CD4-positive, CD25-positive, alpha-beta regulatory T cell (primary cell): ENCODE data around the gene MAG. TPM values are rescaled to one million over a fixed set of nuclear protein-coding genes. Genes with fewer than 3 reads are reported as not detected.
"Not testable (repeated sequence)": the region's sequence is repeated elsewhere in the genome, so short reads cannot be mapped to it uniquely, and the experiment has no call there.

ENCODE experiments used
- ATAC-seq, 2 donors: fragments of 150-1000 bp; cut with Tn5 transposase; one replicate each; pipeline ENCODE4 v1.10.0; 2021; ENCODE audit warnings: low read depth in 2 of 2, moderate number of reproducible peaks in 2 of 2, moderate library complexity in 1 of 2
- DNase-seq, 3 donors: peaks; one replicate each; pipeline versions ENCODE4 v3.0.0 to v3.0.0-alpha.2; 2012 to 2022; ENCODE audit warnings: mixed read lengths in 1 of 3
- H3K27ac ChIP-seq: one replicate; pipeline ENCODE4 v1.7.0; 2013; ENCODE audit warnings: mild to moderate bottlenecking, low read length; ENCODE audit not compliant: insufficient read depth, poor library complexity, severe bottlenecking
- H3K27me3 ChIP-seq: one replicate; pipeline ENCODE4 v1.7.0; 2013; ENCODE audit warnings: low read length; ENCODE audit not compliant: control insufficient read depth, insufficient read depth
- H3K36me3 ChIP-seq: one replicate; pipeline ENCODE4 v1.7.0; 2013; ENCODE audit warnings: mild to moderate bottlenecking, low read length, moderate library complexity; ENCODE audit not compliant: control insufficient read depth, insufficient read depth
- H3K4me1 ChIP-seq: 2 replicates; pipeline ENCODE4 v1.7.0; 2013; ENCODE audit warnings: mild to moderate bottlenecking, low read length; ENCODE audit not compliant: insufficient read depth, control insufficient read depth, poor library complexity, severe bottlenecking
- H3K4me3 ChIP-seq: one replicate; pipeline ENCODE4 v1.7.0; 2013; ENCODE audit warnings: low read depth, mild to moderate bottlenecking, low read length, moderate library complexity
- H3K9me3 ChIP-seq, 2 experiments: 1 replicate in 1 of 2; 2 replicates in 1 of 2; pipeline ENCODE4 v1.7.0; 2013; ENCODE audit warnings: low read length in 2 of 2, mild to moderate bottlenecking in 1 of 2, moderate library complexity in 1 of 2; ENCODE audit not compliant: control insufficient read depth in 2 of 2
- H3K27ac Mint-ChIP-seq, 3 donors: one replicate each; pipeline ENCODE4 v1.8.0; 2020 to 2022; ENCODE audit warnings: mild to moderate bottlenecking in 3 of 3, mixed read lengths in 3 of 3, moderate library complexity in 2 of 3
- H3K27me3 Mint-ChIP-seq: one replicate; pipeline ENCODE4 v1.8.0; 2022; ENCODE audit warnings: mild to moderate bottlenecking, mixed read lengths
- H3K36me3 Mint-ChIP-seq: one replicate; pipeline ENCODE4 v1.8.0; 2020; ENCODE audit warnings: mixed read lengths
- H3K4me1 Mint-ChIP-seq, 4 donors: one replicate each; pipeline ENCODE4 v1.8.0; 2020 to 2022; ENCODE audit warnings: mixed read lengths in 4 of 4, mild to moderate bottlenecking in 1 of 4
- H3K4me3 Mint-ChIP-seq, 4 donors: one replicate each; pipeline ENCODE4 v1.8.0; 2020 to 2022; ENCODE audit warnings: mild to moderate bottlenecking in 4 of 4, mixed read lengths in 4 of 4, moderate library complexity in 3 of 4
- H3K9me3 Mint-ChIP-seq, 7 donors: one replicate each; pipeline ENCODE4 v1.8.0; 2020 to 2022; ENCODE audit warnings: mixed read lengths in 7 of 7, mild to moderate bottlenecking in 3 of 7, moderate library complexity in 2 of 7
- polyA plus RNA-seq, 4 donors: library from polyadenylated mRNA; unstranded; fragments of 300-500 nt; fragmentation: Illumina TruSeq; gene quantifications; one replicate each; pipeline ENCODE4 v1.2.3, GENCODE V29; 2021
- total RNA-seq: library from RNA; stranded (reverse); gene quantifications from one replicate; pipeline ENCODE4 v1.2.3, GENCODE V29; 2022

MAG gene
- total and polyA plus RNA-seq, 5 donors from 2014 or later = 0.16 to 0.28 TPM; not detected in 3

- peaks cover 34% of the 10 kb centered on the region for H3K27me3 Mint-ChIP-seq
- no peak for ATAC-seq
- H3K4me3 ChIP-seq = no peak overlapping the region
- no peak overlapping the region for H3K4me3 Mint-ChIP-seq
- peak overlapping the region in 1 of 3 donors; percentile 52 for H3K27ac Mint-ChIP-seq
- H3K36me3 ChIP-seq = no peaks in the 10 kb centered on the region
- H3K36me3 Mint-ChIP-seq = no peaks in the 10 kb centered on the region
- peaks cover 0 to 9% (median 7%) of the 10 kb centered on the region in 4 donors for H3K4me1 Mint-ChIP-seq
- no peaks in the 10 kb centered on the region for H3K27me3 ChIP-seq
- H3K9me3 ChIP-seq = no peaks in the 10 kb centered on the region
- no peak for DNase-seq
- H3K9me3 Mint-ChIP-seq = peaks cover 0 to 2% (median 0%) of the 10 kb centered on the region in 7 donors
- H3K4me1 ChIP-seq = peaks cover 6% of the 10 kb centered on the region
- H3K27ac ChIP-seq = no peak overlapping the region
Observed at GRCh38 chr19:35353635-35354034, 61.7 kb downstream of the MAG start.

GRCh38 chr19:35354898-35355297 lies 62.9 kb downstream of the MAG start:
- Mint-ChIP-seq H3K4me3 (no peak overlapping the region), H3K36me3 (no peaks in the 10 kb centered on the region), H3K27ac (no peak overlapping the region), H3K9me3 (peaks cover 0 to 2% (median 0%) of the 10 kb centered on the region in 7 donors), H3K27me3 (peaks cover 28% of the 10 kb centered on the region), H3K4me1 (peaks cover 0 to 9% (median 7%) of the 10 kb centered on the region in 4 donors)
- no peak for DNase-seq
- Histone ChIP-seq H3K4me3 (no peak overlapping the region), H3K36me3 (no peaks in the 10 kb centered on the region), H3K4me1 (peaks cover 6% of the 10 kb centered on the region), H3K27me3 (no peaks in the 10 kb centered on the region), H3K9me3 (no peaks in the 10 kb centered on the region), H3K27ac (no peak overlapping the region)
- no peak for ATAC-seq

GRCh38 chr19:35355791-35356460 lies 64.0 kb downstream of the MAG start:
- Histone ChIP-seq H3K27ac (no peak overlapping the region), H3K36me3 (no peaks in the 10 kb centered on the region), H3K9me3 (no peaks in the 10 kb centered on the region), H3K4me3 (no peak overlapping the region), H3K4me1 (peaks cover 6% of the 10 kb centered on the region), H3K27me3 (no peaks in the 10 kb centered on the region)
- Mint-ChIP-seq H3K4me1 (peaks cover 0 to 9% (median 7%) of the 10 kb centered on the region in 4 donors), H3K9me3 (peaks cover 0 to 2% (median 0%) of the 10 kb centered on the region in 7 donors), H3K27ac (peak overlapping the region in 1 of 3 donors; percentile 18), H3K4me3 (no peak overlapping the region), H3K36me3 (no peaks in the 10 kb centered on the region), H3K27me3 (peaks cover 27% of the 10 kb centered on the region)
- ATAC-seq = no peak
- DNase-seq = no peak

GRCh38 chr19:35357867-35358573 lies 66.1 kb downstream of the MAG start, which contains the start of gene FFAR3:
TSS of gene FFAR3 (plus strand) at chr19:35358460. CDS start at chr19:35358891, 431 bp downstream.
- H3K36me3 Mint-ChIP-seq = no peaks in the 10 kb centered on the region
- H3K4me3 ChIP-seq = no peak within 1 kb of the TSS
- DNase-seq = peak in 1 of 3 donors; percentile 4
- H3K9me3 Mint-ChIP-seq = peaks cover 0 to 2% (median 0%) of the 10 kb centered on the region in 7 donors
- H3K27me3 ChIP-seq = no peaks in the 10 kb centered on the region
- peak within 1 kb of the TSS in 2 of 4 donors; percentile 34 to 48 for H3K4me3 Mint-ChIP-seq
- ATAC-seq = no peak
- no peaks in the 10 kb centered on the region for H3K9me3 ChIP-seq
- H3K4me1 Mint-ChIP-seq = peaks cover 0 to 5% (median 4%) of the 10 kb centered on the region in 4 donors
- no peaks in the 10 kb centered on the region for H3K36me3 ChIP-seq
- H3K27ac Mint-ChIP-seq = peak within 1 kb of the TSS in 2 of 3 donors; percentile 15 to 16
- H3K27me3 Mint-ChIP-seq = peaks cover 25% of the 10 kb centered on the region
- H3K4me1 ChIP-seq = peaks cover under 1% of the 10 kb centered on the region
- no peak within 1 kb of the TSS for H3K27ac ChIP-seq

- H3K27me3 ChIP-seq, H3K9me3 Mint-ChIP-seq, H3K9me3 ChIP-seq, H3K4me1 ChIP-seq, H3K36me3 Mint-ChIP-seq, H3K27ac Mint-ChIP-seq, DNase-seq, H3K4me3 Mint-ChIP-seq, H3K36me3 ChIP-seq, H3K27ac ChIP-seq, H3K4me3 ChIP-seq, H3K4me1 Mint-ChIP-seq, ATAC-seq: not testable (repeated sequence)
- H3K27me3 Mint-ChIP-seq = peaks cover 27% of the 10 kb centered on the region
Observed at GRCh38 chr19:35358834-35359233, 66.9 kb downstream of the MAG start.

GRCh38 chr19:35359395-35359794 lies 67.4 kb downstream of the MAG start:
- not testable (repeated sequence) for H3K9me3 ChIP-seq, H3K27ac ChIP-seq, ATAC-seq, H3K4me1 Mint-ChIP-seq, H3K4me3 Mint-ChIP-seq, H3K27me3 ChIP-seq, DNase-seq, H3K4me1 ChIP-seq, H3K36me3 Mint-ChIP-seq, H3K36me3 ChIP-seq, H3K27ac Mint-ChIP-seq, H3K4me3 ChIP-seq, H3K9me3 Mint-ChIP-seq
- H3K27me3 Mint-ChIP-seq = peaks cover 26% of the 10 kb centered on the region

GRCh38 chr19:35360081-35360480 lies 68.1 kb downstream of the MAG start:
- H3K27ac ChIP-seq, H3K36me3 Mint-ChIP-seq, H3K27me3 ChIP-seq, H3K4me3 ChIP-seq, H3K27ac Mint-ChIP-seq, DNase-seq, H3K36me3 ChIP-seq, H3K9me3 Mint-ChIP-seq, H3K4me1 ChIP-seq, H3K4me1 Mint-ChIP-seq, H3K4me3 Mint-ChIP-seq, H3K9me3 ChIP-seq: not testable (repeated sequence)
- peak in 1 of 2 donors; percentile 28 for ATAC-seq
- H3K27me3 Mint-ChIP-seq = peaks cover 33% of the 10 kb centered on the region
